Stimulated activated CD4-positive, alpha-beta T cell treated with anti-CD3 and anti-CD28 coated beads, Interleukin-12 subunit alpha, Interleukin-12 subunit beta, amount 100 ng/mL, for 48 hours (primary cell): ENCODE measurements around the gene FBLN2.

ENCODE experiments used
- DNase-seq, 3 donors: peaks; one replicate each; pipeline ENCODE4 v3.0.0-alpha.2; 2020; ENCODE audit warnings: low read depth in 2 of 3, low spot score in 1 of 3

FBLN2 gene

GRCh38 chr3:13682331-13683013 is 133.5 kb downstream of the FBLN2 start:
- DNase-seq, result no peak

GRCh38 chr3:13683288-13683687 is 134.4 kb downstream of the FBLN2 start:
- DNase-seq, result no peak

DNA sequence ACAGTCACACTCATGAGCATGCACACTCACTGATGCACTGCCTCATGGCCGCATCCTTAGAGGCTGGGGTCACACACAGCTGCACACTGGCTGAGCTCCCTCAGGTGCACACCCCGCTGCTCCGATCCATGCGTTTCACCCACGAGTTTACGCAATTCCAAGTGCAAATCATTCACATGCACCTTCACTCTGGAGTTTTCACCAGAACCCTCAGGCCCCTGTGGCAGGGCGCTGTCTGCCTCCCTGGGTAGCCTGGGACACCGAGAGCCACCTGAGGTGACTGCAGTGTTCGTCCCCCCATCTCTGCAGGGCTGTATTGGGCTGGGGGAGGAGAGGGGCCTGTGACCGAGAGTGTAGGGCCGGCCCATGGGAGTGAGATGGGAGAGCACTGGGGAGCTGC is 134.8 kb downstream of the FBLN2 start:
- no peak for DNase-seq

DNA sequence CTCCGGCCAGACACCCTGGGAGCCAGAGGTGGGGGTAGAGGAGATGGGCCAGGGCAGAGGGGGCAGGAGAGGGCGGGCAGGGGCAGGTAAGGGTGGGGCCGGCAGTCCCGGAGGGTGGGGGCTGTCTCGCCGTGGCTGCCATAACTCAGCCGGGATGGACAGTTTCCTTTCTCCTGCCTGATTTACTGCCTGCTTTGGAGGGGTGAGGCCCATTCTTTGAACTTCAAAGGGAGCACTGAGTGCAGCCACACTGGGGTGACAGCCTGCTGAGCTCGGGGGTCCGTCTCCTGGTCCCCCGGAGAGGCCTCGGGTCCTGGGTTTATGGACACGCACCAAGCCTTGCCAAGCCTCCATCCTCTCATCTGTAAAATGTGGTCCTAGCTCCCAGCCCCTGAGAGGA is 135.4 kb downstream of the FBLN2 start:
- DNase-seq, result no peak

DNA sequence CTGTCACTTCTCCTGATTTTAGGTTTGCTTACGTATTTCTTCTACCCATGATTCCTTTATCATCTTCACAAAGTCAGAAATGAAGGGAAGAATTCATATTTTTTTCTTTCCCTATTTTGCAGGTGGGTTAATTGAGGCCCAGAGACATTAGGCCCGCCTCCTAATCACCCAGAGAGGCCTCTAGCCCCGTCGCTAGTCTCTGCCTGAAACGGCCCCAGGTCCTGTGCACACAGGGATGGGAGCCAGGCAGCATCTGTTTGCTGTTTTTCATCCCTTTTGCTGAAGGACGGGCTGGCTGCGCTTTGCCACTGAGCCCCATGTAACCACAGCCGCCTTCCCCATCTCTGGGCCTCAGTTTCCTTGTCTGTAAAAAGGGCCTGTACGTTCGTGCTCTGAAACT is 135.9 kb downstream of the FBLN2 start:
- no peak for DNase-seq

DNA sequence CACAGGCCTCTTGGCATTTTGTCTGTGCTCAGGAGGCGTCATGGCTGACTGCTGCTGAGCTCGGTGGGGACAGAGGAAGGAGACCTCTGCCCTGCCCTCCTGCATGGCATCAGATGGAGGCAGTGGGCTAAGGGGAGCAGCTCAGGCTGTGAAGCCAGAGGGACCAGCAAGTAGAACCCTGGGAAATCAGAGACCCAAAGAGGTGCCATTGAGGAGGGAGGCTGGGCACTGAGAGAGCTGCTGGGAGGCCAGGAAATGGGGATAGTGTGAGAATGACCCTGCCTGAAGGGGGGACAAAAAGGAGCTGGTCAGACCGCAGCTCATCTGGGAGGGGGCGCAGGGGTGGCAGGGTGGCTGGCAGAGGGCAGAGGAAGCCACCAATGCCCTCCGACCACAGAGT is 136.8 kb downstream of the FBLN2 start:
- DNase-seq, result no peak

DNA sequence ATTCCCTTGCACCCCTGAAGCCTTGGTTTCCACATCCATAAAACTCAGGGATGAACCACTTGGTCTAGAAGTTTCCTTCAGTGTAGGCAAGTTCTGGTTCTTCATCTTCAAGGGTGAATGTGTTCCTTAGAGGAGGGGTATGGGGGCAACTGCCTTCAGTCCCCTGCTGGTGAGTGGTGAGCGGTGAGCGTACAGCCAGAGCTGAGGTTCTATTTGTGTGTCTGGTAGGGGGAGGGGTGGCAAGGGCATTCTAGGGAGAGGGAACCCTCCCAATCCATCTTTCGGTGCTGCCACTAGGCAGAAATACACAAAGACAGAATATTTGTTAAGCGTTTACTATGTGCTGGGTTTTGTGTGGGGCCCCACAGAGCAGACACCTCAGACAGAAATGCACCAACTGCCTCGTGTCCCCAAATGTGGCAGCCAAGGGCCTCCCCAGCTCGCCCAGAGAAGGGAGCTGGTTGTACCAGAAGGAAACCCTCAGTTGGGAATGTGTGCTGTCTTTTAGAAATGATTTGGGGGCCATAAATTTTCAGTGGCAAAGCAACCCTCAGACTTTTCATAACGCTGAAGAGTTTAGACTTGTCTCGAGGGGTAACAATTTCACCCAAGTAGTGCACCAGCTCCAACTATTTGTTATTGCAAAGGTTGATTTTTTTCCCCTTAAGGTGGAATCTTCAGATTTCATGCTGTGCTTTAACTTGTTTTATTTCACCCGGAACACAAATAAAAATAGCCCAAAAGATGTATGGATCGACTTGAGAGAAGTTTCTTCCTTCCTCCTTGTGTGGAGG is 137.6 kb downstream of the FBLN2 start:
- DNase-seq, result no peak

DNA sequence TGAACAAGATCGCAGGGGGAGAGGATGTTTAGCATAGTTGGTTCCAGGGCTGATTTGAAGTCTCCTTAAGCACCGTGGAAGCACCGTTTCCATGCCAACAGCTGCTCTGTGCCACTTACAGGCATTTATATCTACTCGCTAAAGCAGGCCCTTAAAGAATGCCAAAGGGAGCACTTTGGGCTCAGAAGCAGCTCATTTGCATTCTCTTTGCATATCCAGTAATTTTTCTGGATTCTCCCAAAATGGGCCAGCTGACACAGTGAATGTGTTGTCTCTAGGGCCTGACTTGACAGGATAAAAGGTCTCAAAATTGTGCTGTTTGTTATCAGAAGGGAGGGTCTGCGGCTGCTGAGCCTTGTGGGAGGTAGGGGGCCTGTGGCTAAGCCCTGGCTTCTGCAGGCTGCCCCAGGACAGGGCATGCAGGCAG is 138.6 kb downstream of the FBLN2 start:
- DNase-seq, result no peak
